Activated CD4-positive, alpha-beta T cell treated with anti-CD3 and anti-CD28 coated beads, Interleukin-2, amount 50 U/mL, for 16 hours (primary cell): ENCODE measurements around the gene GZMM.
A peak's percentile ranks its signal among the peaks of the same experiment; 100 is the strongest.
"Not testable (repeated sequence)": the region's sequence is repeated elsewhere in the genome, so short reads cannot be mapped to it uniquely, and the experiment has no call there.

ENCODE experiments used
- DNase-seq: peaks from one replicate; pipeline ENCODE4 v3.0.0-alpha.2; 2020

The GZMM gene

GRCh38 chr19:583968-584239 lies 40.1 kb downstream of the GZMM start:
- no peak for DNase-seq

DNA sequence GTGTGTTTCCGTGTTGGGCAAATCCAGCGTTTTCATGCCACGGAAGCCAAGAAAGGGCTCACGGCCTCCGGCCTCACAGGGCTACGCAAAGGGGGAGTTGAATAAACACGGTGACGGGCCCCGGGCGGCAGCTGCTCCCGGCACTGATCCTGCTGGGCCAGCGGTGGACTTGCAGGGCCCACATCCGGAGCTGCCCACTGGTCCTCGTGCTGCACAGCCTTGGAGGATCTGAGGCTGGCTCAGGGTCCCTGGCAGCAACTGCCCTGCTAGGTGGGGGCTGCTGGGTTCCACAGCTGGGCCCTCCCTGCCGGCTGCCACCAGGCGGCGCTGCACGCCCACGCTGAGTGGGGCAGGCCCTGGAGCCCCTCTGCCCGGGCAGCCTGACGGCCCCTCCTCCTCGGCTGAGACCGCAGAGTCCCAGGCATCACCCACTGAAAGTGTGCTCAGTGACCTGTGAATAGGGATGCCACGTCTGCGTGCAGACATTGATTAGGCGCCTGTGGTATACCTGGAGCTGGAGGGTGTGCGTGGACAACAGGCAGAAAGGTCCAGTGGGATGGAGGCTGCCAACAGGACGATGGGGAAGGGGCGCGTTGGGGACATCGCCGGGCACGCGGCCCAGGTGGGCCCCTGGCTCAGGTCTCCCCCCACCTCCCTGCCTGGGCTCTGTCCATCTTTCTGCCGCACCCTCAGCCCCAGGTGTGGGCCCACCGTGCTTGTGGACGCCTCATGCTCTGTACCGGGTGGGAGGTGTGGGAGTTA lies 40.6 kb downstream of the GZMM start:
- peak; percentile 54 for DNase-seq

- not testable (repeated sequence) for DNase-seq
Observed at GRCh38 chr19:585146-585545, 41.3 kb downstream of the GZMM start.

- no peak for DNase-seq
Observed at GRCh38 chr19:585551-586110, 41.8 kb downstream of the GZMM start.

GRCh38 chr19:588093-588740 lies 44.4 kb downstream of the GZMM start:
- peak; percentile 68 for DNase-seq

DNA sequence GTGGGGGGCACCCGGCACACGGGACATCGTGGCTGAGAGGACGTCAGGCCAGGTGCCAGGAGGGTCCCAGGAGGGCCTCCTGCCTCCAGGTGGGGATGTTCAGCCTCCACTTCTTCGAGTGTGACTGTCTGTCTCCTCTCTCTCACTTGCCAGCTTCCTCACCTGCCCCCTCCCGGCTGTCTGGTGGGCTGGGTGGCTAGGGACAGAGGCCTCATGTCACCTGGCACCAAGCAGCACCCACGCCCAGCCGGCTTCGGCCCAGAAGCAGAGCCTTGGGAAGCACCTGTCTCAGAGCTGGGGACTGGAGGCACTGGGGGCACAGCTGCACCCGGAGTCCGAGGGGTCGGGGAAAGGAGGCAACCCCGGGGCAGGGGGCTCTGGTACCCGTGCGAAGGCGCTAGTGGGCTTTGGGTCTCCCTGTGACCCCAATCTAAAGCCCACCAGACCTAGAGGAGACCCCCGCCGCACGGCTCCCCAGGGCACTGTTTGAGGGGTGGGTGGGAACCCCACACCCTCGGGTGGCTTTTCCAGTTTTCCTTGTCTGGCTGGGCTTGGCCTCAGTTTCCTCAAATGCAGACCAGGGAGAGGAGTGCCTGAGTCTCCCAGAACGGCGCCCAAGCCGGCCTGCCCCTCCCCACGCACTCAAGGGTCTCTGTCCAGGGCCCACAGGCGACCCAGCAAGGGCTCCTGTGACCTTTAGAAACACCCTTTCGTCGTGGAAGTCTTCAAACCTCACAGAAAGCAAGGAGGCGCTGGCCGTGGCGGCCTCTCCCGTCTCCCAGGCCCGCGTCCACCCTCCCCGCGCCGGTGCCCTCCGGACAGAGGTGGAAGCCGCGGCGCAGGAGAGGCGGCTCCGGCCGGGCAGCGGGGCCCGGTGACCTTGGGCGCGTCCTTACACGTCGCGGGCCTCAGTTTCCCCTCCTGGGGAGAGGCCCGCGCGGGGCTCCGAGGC lies 45.2 kb downstream of the GZMM start:
- DNase-seq = no peak

DNA sequence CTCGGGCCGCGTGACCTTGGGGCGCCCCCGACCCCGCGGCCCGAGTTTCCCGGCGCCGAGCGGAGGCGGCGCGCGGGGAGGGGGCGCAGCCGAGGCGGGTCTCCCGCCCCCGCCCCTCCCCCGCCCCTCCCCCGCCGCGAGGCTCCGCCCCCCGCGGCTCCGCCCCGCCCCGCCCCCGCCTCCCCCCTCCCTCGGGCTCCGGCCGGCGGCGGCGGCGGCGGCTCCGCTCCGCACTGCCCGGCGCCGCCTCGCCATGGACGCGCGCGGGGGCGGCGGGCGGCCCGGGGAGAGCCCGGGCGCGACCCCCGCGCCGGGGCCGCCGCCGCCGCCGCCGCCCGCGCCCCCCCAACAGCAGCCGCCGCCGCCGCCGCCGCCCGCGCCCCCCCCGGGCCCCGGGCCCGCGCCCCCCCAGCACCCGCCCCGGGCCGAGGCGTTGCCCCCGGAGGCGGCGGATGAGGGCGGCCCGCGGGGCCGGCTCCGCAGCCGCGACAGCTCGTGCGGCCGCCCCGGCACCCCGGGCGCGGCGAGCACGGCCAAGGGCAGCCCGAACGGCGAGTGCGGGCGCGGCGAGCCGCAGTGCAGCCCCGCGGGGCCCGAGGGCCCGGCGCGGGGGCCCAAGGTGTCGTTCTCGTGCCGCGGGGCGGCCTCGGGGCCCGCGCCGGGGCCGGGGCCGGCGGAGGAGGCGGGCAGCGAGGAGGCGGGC lies 46.0 kb downstream of the GZMM start, which contains the start of gene HCN2:
TSS of gene HCN2 (plus strand) at position 189 of the 703 bp plus-strand sequence. CDS start at position 254, 65 bp downstream.
- no peak for DNase-seq

DNA sequence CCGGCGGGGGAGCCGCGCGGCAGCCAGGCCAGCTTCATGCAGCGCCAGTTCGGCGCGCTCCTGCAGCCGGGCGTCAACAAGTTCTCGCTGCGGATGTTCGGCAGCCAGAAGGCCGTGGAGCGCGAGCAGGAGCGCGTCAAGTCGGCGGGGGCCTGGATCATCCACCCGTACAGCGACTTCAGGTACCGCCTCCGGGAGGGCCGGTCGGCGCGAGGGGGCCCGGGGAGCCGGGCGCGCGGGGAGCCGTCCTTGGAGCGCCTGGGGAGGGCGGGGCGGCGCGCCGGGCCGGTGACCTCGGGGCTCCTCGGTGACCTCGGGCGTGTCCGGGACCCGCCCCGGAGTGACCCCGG lies 46.5 kb downstream of the GZMM start:
- DNase-seq = no peak

GRCh38 chr19:590750-591098 lies 46.9 kb downstream of the GZMM start:
- no peak for DNase-seq

- DNase-seq = no peak
Observed at GRCh38 chr19:591099-591958, 47.5 kb downstream of the GZMM start.

- DNase-seq = no peak
Observed at GRCh38 chr19:592101-592500, 48.2 kb downstream of the GZMM start.

DNA sequence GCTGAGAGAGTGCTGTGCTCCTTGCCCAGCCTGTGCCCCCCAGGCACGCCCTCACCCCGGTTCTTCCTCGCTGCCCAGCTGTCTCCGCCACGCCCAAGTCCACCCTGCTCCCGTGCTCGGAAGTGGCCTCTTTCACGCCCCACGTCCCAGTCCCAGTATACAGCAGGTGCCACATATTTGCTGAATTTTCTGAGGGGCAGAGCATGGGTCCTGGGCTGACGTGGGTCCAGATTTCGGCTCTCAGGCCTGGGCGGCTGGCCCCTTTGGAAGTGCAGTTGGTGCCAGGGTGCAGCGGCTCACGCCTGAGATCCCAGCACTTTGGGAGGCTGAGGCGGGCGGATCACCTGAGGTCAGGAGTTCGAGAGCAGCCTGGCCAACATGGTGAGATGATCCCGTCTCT lies 49.2 kb downstream of the GZMM start:
- no peak for DNase-seq

GRCh38 chr19:593505-593904 lies 49.7 kb downstream of the GZMM start:
- no peak for DNase-seq

DNA sequence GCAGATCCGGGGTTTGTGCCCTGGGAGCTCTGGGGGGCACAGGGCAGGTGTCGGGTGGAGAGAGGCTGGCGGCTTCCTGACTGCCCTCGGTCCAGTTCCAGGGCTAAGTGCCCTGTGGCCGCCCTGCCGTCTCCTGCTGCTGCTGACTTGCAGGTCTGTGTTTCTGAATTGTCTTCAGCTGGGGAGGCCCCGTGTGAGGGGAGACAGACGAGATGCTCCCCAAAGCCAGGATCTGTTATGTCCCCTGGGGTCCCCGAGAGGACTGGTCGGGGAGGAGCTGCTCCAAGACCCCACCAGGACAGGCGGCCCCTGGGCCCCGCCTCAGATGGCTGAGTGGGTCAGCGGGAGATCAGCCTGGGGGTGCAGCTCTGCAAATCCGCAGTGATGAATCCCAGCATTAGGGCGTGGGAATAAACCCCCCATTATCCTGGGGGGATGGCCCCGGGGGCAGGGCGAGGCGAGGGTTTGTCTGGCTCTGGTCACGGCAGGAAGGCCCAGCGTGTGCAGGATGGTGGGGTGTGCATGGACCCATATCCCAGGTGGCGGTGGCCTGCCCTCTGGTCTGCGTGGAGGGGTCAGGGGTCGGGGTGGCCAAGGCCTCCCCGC lies 50.5 kb downstream of the GZMM start:
- DNase-seq = no peak

DNA sequence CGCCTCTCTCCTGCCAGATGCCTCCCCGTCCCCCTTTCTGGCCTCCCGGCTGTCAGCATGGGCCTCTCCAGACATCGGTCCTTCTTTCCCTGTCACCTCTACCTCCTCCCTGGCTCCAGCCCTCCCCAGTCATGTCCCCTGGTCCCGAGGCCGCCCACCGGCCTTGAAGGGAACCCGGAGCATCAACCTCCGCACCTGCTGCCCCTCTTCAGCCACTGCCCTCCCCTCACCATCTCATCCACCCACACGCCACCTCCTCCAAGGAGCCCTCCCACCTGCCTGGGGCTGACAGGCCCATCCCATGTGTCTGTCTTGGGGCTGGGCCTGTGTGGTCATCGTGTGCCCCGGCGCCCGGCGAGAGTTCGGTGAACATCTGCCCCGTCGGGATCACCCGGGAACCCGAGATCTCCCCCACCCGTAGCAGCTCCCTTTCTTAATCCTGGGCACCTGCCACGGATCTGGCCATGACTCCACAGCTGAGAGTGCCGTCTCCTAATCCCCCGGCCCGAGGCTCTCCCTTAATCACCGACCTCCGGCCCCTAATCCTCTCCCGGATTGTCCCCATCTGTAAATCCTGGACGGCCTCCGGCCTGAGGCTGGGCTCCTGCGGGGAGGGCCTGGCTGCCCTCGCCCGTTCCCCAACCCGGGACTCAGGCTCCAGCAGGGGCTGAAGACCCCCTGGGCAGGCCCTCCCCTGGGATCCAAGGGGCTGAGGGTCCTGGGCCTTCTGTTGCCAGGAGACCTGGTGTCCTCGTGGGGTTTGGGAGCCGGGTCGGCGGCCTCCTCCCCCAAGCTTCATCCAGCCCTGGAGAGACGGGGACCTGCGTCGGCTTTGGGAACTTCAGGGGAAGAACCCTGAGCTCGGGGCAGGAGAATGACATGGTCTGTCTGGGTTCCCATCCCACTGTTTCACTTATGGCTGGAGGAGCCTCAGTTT lies 51.7 kb downstream of the GZMM start:
- DNase-seq = no peak

GRCh38 chr19:596263-596655 lies 52.4 kb downstream of the GZMM start:
- DNase-seq = no peak

DNA sequence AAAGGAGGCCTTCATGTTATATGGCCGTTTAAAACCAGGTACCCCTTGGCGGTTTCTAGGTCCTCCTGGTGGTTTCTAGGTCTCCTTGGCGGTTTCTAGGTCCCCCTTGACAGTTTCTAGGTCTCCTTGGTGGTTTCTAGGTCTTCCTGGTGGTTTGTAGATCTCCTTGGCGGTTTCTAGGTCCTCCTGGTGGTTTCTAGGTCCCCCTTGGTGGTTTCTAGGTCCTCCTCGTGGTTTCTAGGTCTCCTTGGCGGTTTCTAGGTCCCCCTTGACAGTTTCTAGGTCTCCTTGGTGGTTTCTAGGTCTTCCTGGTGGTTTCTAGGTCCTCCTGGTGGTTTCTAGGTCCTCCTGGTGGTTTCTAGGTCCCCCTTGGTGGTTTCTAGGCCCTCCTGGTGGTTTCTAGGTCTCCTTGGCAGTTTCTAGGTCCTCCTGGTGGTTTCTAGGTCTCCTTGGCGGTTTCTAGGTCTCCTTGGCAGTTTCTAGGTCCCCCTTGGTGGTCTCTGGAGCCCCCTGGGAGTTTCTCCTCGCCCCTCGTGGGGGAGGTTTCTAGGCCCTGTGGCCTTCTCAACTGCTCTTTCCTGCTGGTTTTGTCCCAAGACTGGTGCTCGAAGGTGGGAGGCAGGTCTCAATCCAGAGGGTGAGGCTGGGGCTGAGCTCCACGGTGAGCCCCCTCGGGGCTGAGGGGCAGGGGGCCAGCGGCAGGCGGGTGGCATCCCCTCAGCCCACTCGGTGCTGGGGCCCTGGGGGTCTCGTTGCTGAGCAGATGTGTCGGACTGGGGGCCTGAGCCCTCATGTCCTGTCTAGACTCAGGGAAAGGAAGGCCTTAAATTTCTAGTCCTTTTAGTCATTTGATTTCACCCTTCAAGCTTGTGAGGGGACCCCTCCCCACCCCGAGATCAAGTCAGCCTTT lies 53.8 kb downstream of the GZMM start:
- DNase-seq = no peak
